Liver (tissue), 9 donors: ENCODE results near the gene OTUD7B. TPM values are rescaled to one million over a fixed set of nuclear protein-coding genes. Genes with fewer than 3 reads are reported as not detected.

Experiments
- DNase-seq: peaks from one replicate; pipeline ENCODE4 v3.0.0-alpha.2; 2017; ENCODE audit warnings: low spot score
- H3K27ac ChIP-seq, 2 donors: one replicate each; pipeline ENCODE4 v1.7.0; 2013; ENCODE audit warnings: inconsistent platforms in 2 of 2, low read length in 2 of 2, control low read depth in 1 of 2, low read depth in 1 of 2, mild to moderate bottlenecking in 1 of 2
- H3K27me3 ChIP-seq, 4 donors: one replicate each; pipeline versions ENCODE4 v1.6.1 to v1.7.0; 2013; ENCODE audit warnings: low read length in 3 of 4, inconsistent platforms in 1 of 4, mild to moderate bottlenecking in 1 of 4, moderate library complexity in 1 of 4; ENCODE audit not compliant: control insufficient read depth in 4 of 4, insufficient read depth in 4 of 4
- H3K36me3 ChIP-seq, 4 donors: one replicate each; pipeline versions ENCODE4 v1.6.1 to v1.7.0; 2013; ENCODE audit warnings: low read length in 3 of 4, mild to moderate bottlenecking in 3 of 4, low read depth in 1 of 4, moderate library complexity in 1 of 4; ENCODE audit not compliant: control insufficient read depth in 4 of 4, insufficient read depth in 3 of 4
- H3K4me1 ChIP-seq, 4 donors: one replicate each; pipeline versions ENCODE4 v1.6.1 to v1.7.0; 2013; ENCODE audit warnings: low read length in 3 of 4, mild to moderate bottlenecking in 3 of 4, moderate library complexity in 1 of 4; ENCODE audit not compliant: control insufficient read depth in 4 of 4, insufficient read depth in 4 of 4
- H3K4me3 ChIP-seq, 3 donors: one replicate each; pipeline versions ENCODE4 v1.6.1 to v1.7.0; 2013; ENCODE audit warnings: low read length in 3 of 3, control low read depth in 1 of 3, low read depth in 1 of 3, mild to moderate bottlenecking in 1 of 3
- H3K9ac ChIP-seq, 2 donors: one replicate each; pipeline ENCODE4 v1.7.0; 2013; ENCODE audit warnings: low read length in 2 of 2, mild to moderate bottlenecking in 2 of 2, moderate library complexity in 2 of 2, control low read depth in 1 of 2, low read depth in 1 of 2
- H3K9me3 ChIP-seq, 4 donors: one replicate each; pipeline versions ENCODE4 v1.6.1 to v1.7.0; 2013; ENCODE audit warnings: low read length in 3 of 4; ENCODE audit not compliant: control insufficient read depth in 4 of 4
- CTCF ChIP-seq: fragments of 150-350 bp; IDR thresholded peaks from 2 replicates; pipeline ENCODE4 v1.5.1; 2017; ENCODE audit warnings: improper control_type of control experiment, low read depth, low read length; ENCODE audit not compliant: missing input control
- EGR1 ChIP-seq, 2 donors: IDR thresholded peaks; 2 replicates each; pipeline ENCODE4 v1.6.1; 2016 to 2018; ENCODE audit warnings: antibody characterized with exemption in 2 of 2, low read depth in 2 of 2
- FOXA2 ChIP-seq: IDR thresholded peaks from 2 replicates; pipeline ENCODE4 v1.6.1; 2016; ENCODE audit warnings: antibody characterized with exemption
- HNF4A ChIP-seq, 2 donors: conservative IDR thresholded peaks; 2 replicates each; pipeline ENCODE4 v1.6.1; 2016; ENCODE audit warnings: antibody characterized with exemption in 2 of 2, mild to moderate bottlenecking in 2 of 2
- JUND ChIP-seq, 2 donors: IDR thresholded peaks; 2 replicates each; pipeline ENCODE4 v1.6.1; 2016; ENCODE audit warnings: antibody characterized with exemption in 2 of 2
- MAX ChIP-seq: IDR thresholded peaks from 2 replicates; pipeline ENCODE4 v1.6.1; 2016; ENCODE audit warnings: antibody characterized with exemption
- NR2F2 ChIP-seq: IDR thresholded peaks from 2 replicates; pipeline ENCODE4 v1.6.1; 2016; ENCODE audit warnings: antibody characterized with exemption
- RAD21 ChIP-seq, 2 donors: IDR thresholded peaks; 2 replicates each; pipeline ENCODE4 v1.6.1; 2016; ENCODE audit warnings: antibody characterized with exemption in 2 of 2, mild to moderate bottlenecking in 2 of 2
- RXRA ChIP-seq, 2 donors: IDR thresholded peaks; 2 replicates each; pipeline ENCODE4 v1.6.1; 2017 to 2018; ENCODE audit warnings: antibody characterized with exemption in 2 of 2, mild to moderate bottlenecking in 1 of 2
- SP1 ChIP-seq: IDR thresholded peaks from 2 replicates; pipeline ENCODE4 v1.6.1; 2018; ENCODE audit warnings: antibody characterized with exemption, mild to moderate bottlenecking
- TAF1 ChIP-seq: conservative IDR thresholded peaks from 2 replicates; pipeline ENCODE4 v1.6.1; 2016; ENCODE audit warnings: antibody characterized with exemption, mild to moderate bottlenecking
- YY1 ChIP-seq: IDR thresholded peaks from 2 replicates; pipeline ENCODE4 v1.6.1; 2016; ENCODE audit warnings: antibody characterized with exemption, mild to moderate bottlenecking
- WGBS: extraction: QIAGEN DNeasy Blood & Tissue Kit; methylation state at CpG from one replicate; pipeline ENCODE4 v1.1.7; 2013; 5-methylcytosine and 5-hydroxymethylcytosine counted together
- polyA plus RNA-seq, 2 donors: library from polyadenylated mRNA; stranded (reverse) in 1 of 2; unstranded in 1 of 2; fragments of 200-250 nt in 1 of 2; fragments of >200 nt in 1 of 2; fragmentation: Nextera tagmentation in 1 of 2; extraction: Ambion mirVana in 1 of 2; gene quantifications; one replicate each; pipeline versions ENCODE4 v1.2.1 to v1.2.3, GENCODE V29; 2013 to 2015
- total RNA-seq, 2 donors: library from RNA; depleted of rRNA; stranded (reverse); fragments of >200 nt; gene quantifications; one replicate each; pipeline ENCODE4 v1.2.3, GENCODE V29; 2014
- donor health status: healthy.
- donor health status: healthy.
- donor health status: healthy.
- donor health status: healthy.
- donor health status: healthy.

OTUD7B gene
- total and polyA plus RNA-seq, 4 donors, result 2.1 to 19.2 (median 6.9) TPM

- H3K4me3 ChIP-seq, result no peak overlapping the region
- no peaks in the 10 kb centered on the region for H3K9me3 ChIP-seq
- H3K9ac ChIP-seq, result no peak overlapping the region
- WGBS, result 93% methylated on average over 3 of the region's 3 CpGs
- no peaks in the 10 kb centered on the region for H3K27me3 ChIP-seq
- TF ChIP-seq CTCF, result no peak
- no peak for TF ChIP-seq RAD21 (IDR thresholded peaks at IDR 0.05)
- peaks cover 8 to 10% (median 9%) of the 10 kb centered on the region in 4 donors for H3K4me1 ChIP-seq
- H3K36me3 ChIP-seq, result no peaks in the 10 kb centered on the region
- DNase-seq, result no peak
- no peak overlapping the region for H3K27ac ChIP-seq
Observed at GRCh38 chr1:150003801-150004200, 6.7 kb downstream of the OTUD7B start.

- H3K36me3 ChIP-seq, result no peaks in the 10 kb centered on the region
- no peaks in the 10 kb centered on the region for H3K9me3 ChIP-seq
- no peaks in the 10 kb centered on the region for H3K27me3 ChIP-seq
- TF ChIP-seq JUND (IDR thresholded peaks at IDR 0.05), result no peak
- TF ChIP-seq FOXA2, result no peak
- no peak for TF ChIP-seq YY1
- no peak for TF ChIP-seq MAX
- TF ChIP-seq SP1, result no peak
- no peak for TF ChIP-seq TAF1
- no peak overlapping the region for H3K27ac ChIP-seq
- H3K4me3 ChIP-seq, result no peak overlapping the region
- peaks cover 0 to 4% (median 2%) of the 10 kb centered on the region in 4 donors for H3K4me1 ChIP-seq
- WGBS, result 89% methylated on average over 2 of the region's 2 CpGs
- no peak overlapping the region for H3K9ac ChIP-seq
- DNase-seq, result no peak
Observed at GRCh38 chr1:150002217-150002616, 8.3 kb downstream of the OTUD7B start.

- WGBS, result 100% methylated on average over 1 of the region's 1 CpG
Observed at GRCh38 chr1:150001415-150001814, 9.1 kb downstream of the OTUD7B start.

More at GRCh38 chr1:150001415-150001814, 9.1 kb downstream of the OTUD7B start:
- Histone ChIP-seq H3K27ac (no peak overlapping the region), H3K9me3 (no peaks in the 10 kb centered on the region), H3K4me3 (no peak overlapping the region), H3K27me3 (no peaks in the 10 kb centered on the region), H3K4me1 (peaks cover 0 to 4% (median 2%) of the 10 kb centered on the region in 4 donors), H3K36me3 (no peaks in the 10 kb centered on the region), H3K9ac (no peak overlapping the region)
- no peak for TF ChIP-seq RXRA (IDR thresholded peaks at IDR 0.05)
- TF ChIP-seq NR2F2, result no peak
- no peak for TF ChIP-seq JUND (IDR thresholded peaks at IDR 0.05)
- no peak for TF ChIP-seq EGR1 (IDR thresholded peaks at IDR 0.05; ENCODE audit: low read depth in 2 of 2)
- no peak for TF ChIP-seq CTCF
- no peak for TF ChIP-seq HNF4A (conservative IDR thresholded peaks at IDR 0.05)
- TF ChIP-seq RAD21 (IDR thresholded peaks at IDR 0.05), result no peak
- no peak for DNase-seq
